HepG2 (cell line): Measurements from ENCODE around the gene AGBL3. TPM values are rescaled to one million over a fixed set of nuclear protein-coding genes. Genes with fewer than 3 reads are reported as not detected.
"Not testable (repeated sequence)": the region's sequence is repeated elsewhere in the genome, so short reads cannot be mapped to it uniquely, and the experiment has no call there.

ENCODE experiments used
- AGO2 ChIP-seq: fragments of 200-400 bp; formaldehyde crosslinking; optimal IDR thresholded peaks from 2 replicates; pipeline ENCODE3; 2017; ENCODE audit warnings: mild to moderate bottlenecking, low read depth, low read length, moderate library complexity
- ATF7 ChIP-seq, 2 experiments: fragments of 450-650 bp in 1 of 2; sonication (generic) in 1 of 2; formaldehyde crosslinking in 1 of 2; IDR thresholded peaks; 2 replicates each; pipeline versions ENCODE4 v1.4.0 to v1.6.1; 2016 to 2020; ENCODE audit warnings: antibody characterized with exemption in 1 of 2, mild to moderate bottlenecking in 1 of 2, missing genetic modification reagents in 1 of 2
- NONO ChIP-seq, 2 experiments: fragments of 450-650 bp in 1 of 2; sonication (generic) in 1 of 2; formaldehyde crosslinking in 1 of 2; IDR thresholded peaks in 1 of 2; conservative IDR thresholded peaks in 1 of 2; 2 replicates each; pipeline versions ENCODE4 v1.6.1 to v1.8.0; 2017 to 2022; ENCODE audit warnings: mild to moderate bottlenecking in 1 of 2, missing genetic modification reagents in 1 of 2, moderate library complexity in 1 of 2
- PITX1 ChIP-seq: sonication (generic); formaldehyde crosslinking; IDR thresholded peaks from 2 replicates; pipeline ENCODE4 v1.5.1; 2020; ENCODE audit warnings: mild to moderate bottlenecking, missing genetic modification reagents
- ZNF788 ChIP-seq: sonication (generic); formaldehyde crosslinking; IDR thresholded peaks from 2 replicates; pipeline ENCODE4 v1.5.0; 2020; ENCODE audit warnings: mild to moderate bottlenecking, missing genetic modification reagents, borderline replicate concordance
- polyA plus RNA-seq, 8 experiments: library from polyadenylated mRNA; depleted of rRNA in 3 of 8; stranded (reverse) in 7 of 8; unstranded in 1 of 8; fragments of >200 nt; fragmentation: Illumina TruSeq in 4 of 8; extraction: Trizol in 4 of 8; gene quantifications; 2 replicates each; pipeline versions ENCODE4 v1.2.1 to v1.2.3, GENCODE V29; 2011 to 2016; ENCODE audit warnings: low read depth in 4 of 8, missing spikeins in 1 of 8, mixed read lengths in 1 of 8; ENCODE audit not compliant: insufficient read depth in 1 of 8
- total RNA-seq, 5 experiments: library from RNA; depleted of rRNA; stranded (reverse); fragments of >200 nt; fragmentation: Illumina TruSeq; extraction: Trizol; gene quantifications; 2 replicates each; pipeline ENCODE4 v1.2.3, GENCODE V29; 2016; ENCODE audit warnings: low read depth in 1 of 5
- TF ChIP-seq, protein P1 (sequence below): sonication (generic); formaldehyde crosslinking; IDR thresholded peaks from 2 replicates; pipeline ENCODE4 v1.4.0; 2020; ENCODE audit warnings: missing genetic modification reagents, borderline replicate concordance
- TF ChIP-seq, protein P2 (sequence below): IDR thresholded peaks from 2 replicates; pipeline ENCODE4 v1.4.0; 2020; ENCODE audit warnings: mild to moderate bottlenecking, missing genetic modification reagents
- TF ChIP-seq, protein P3 (sequence below): sonication (generic); formaldehyde crosslinking; IDR thresholded peaks from 2 replicates; pipeline ENCODE4 v1.5.0; 2020; ENCODE audit warnings: missing genetic modification reagents
- TF ChIP-seq, protein P4 (sequence below), 2 experiments: IDR thresholded peaks; 2 replicates each; pipeline ENCODE4 v1.6.1; 2011 to 2012; ENCODE audit warnings: low read length in 2 of 2, borderline replicate concordance in 1 of 2, low read depth in 1 of 2, mild to moderate bottlenecking in 1 of 2, moderate library complexity in 1 of 2
- TF ChIP-seq, protein P5 (sequence below): sonication (generic); formaldehyde crosslinking; IDR thresholded peaks from 2 replicates; pipeline ENCODE4 v1.8.0; 2022; ENCODE audit warnings: low read depth, missing genetic modification reagents

Gene AGBL3
- total and polyA plus RNA-seq, 2 of the 13 experiments (the other 11 are each of a cell fraction or from before 2014, with no cell fraction given), result 2.2 to 7.2 TPM

DNA sequence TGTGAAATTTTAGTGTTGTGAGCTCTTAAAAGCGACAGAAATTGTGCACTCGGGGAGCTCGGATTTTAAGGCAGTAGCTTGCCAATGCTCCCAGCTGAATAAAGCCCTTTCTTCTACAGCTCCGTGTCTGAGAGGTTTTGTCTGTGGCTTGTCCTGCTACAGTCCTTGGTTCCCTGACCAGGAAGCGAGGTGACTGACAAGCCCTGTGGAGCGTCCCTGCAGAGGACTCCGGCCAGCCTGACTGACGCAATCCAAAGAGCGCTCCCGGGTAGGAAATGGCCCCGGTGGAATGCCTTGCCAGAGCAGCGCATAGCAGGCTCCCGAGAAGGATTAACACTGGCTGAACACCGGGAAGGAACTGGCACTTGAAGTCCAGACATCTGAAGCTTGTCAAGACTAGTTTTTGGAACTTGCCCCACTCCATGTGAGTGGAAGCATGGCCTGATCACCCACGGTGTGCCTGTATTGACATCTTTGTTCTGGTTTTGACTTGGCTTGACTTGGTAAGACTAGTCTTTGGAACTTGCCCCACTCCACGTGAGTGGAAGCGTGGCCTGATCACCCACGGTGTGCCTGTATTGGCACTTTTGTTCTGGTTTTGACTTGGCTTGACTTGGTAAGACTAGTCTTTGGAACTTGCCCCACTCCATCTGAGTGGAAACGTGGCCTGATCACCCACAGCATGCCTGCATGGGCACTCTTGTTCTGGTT is 185.4 kb downstream of the AGBL3 start (continued):
- TF ChIP-seq, protein P1, sequence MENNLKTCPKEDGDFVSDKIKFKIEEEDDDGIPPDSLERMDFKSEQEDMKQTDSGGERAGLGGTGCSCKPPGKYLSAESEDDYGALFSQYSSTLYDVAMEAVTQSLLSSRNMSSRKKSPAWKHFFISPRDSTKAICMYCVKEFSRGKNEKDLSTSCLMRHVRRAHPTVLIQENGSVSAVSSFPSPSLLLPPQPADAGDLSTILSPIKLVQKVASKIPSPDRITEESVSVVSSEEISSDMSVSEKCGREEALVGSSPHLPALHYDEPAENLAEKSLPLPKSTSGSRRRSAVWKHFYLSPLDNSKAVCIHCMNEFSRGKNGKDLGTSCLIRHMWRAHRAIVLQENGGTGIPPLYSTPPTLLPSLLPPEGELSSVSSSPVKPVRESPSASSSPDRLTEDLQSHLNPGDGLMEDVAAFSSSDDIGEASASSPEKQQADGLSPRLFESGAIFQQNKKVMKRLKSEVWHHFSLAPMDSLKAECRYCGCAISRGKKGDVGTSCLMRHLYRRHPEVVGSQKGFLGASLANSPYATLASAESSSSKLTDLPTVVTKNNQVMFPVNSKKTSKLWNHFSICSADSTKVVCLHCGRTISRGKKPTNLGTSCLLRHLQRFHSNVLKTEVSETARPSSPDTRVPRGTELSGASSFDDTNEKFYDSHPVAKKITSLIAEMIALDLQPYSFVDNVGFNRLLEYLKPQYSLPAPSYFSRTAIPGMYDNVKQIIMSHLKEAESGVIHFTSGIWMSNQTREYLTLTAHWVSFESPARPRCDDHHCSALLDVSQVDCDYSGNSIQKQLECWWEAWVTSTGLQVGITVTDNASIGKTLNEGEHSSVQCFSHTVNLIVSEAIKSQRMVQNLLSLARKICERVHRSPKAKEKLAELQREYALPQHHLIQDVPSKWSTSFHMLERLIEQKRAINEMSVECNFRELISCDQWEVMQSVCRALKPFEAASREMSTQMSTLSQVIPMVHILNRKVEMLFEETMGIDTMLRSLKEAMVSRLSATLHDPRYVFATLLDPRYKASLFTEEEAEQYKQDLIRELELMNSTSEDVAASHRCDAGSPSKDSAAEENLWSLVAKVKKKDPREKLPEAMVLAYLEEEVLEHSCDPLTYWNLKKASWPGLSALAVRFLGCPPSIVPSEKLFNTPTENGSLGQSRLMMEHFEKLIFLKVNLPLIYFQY (CRISPR knock-in tag), result 0 out of 2 replicates have a peak, but pooled peaks have one; percentile 35
- TF ChIP-seq ATF7 (IDR thresholded peaks at IDR 0.05) (0 out of 2 replicates have a peak, but pooled peaks have one; percentile 26), PITX1 (CRISPR knock-in tag) (peak; percentile 68), NONO (CRISPR knock-in tag; conservative IDR thresholded peaks at IDR 0.05) (peak; percentile 50; the same call in 1 of the 2 replicates), AGO2 (peak; percentile 22), ZNF788 (peak; percentile 21; the same call in 1 of the 2 replicates)
- TF ChIP-seq ATF7 (CRISPR knock-in tag; IDR thresholded peaks at IDR 0.05); NONO (IDR thresholded peaks at IDR 0.05): not testable (repeated sequence)
- TF ChIP-seq, protein P2, sequence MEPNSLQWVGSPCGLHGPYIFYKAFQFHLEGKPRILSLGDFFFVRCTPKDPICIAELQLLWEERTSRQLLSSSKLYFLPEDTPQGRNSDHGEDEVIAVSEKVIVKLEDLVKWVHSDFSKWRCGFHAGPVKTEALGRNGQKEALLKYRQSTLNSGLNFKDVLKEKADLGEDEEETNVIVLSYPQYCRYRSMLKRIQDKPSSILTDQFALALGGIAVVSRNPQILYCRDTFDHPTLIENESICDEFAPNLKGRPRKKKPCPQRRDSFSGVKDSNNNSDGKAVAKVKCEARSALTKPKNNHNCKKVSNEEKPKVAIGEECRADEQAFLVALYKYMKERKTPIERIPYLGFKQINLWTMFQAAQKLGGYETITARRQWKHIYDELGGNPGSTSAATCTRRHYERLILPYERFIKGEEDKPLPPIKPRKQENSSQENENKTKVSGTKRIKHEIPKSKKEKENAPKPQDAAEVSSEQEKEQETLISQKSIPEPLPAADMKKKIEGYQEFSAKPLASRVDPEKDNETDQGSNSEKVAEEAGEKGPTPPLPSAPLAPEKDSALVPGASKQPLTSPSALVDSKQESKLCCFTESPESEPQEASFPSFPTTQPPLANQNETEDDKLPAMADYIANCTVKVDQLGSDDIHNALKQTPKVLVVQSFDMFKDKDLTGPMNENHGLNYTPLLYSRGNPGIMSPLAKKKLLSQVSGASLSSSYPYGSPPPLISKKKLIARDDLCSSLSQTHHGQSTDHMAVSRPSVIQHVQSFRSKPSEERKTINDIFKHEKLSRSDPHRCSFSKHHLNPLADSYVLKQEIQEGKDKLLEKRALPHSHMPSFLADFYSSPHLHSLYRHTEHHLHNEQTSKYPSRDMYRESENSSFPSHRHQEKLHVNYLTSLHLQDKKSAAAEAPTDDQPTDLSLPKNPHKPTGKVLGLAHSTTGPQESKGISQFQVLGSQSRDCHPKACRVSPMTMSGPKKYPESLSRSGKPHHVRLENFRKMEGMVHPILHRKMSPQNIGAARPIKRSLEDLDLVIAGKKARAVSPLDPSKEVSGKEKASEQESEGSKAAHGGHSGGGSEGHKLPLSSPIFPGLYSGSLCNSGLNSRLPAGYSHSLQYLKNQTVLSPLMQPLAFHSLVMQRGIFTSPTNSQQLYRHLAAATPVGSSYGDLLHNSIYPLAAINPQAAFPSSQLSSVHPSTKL (CRISPR knock-in tag), result peak; percentile 60
- TF ChIP-seq, protein P3, sequence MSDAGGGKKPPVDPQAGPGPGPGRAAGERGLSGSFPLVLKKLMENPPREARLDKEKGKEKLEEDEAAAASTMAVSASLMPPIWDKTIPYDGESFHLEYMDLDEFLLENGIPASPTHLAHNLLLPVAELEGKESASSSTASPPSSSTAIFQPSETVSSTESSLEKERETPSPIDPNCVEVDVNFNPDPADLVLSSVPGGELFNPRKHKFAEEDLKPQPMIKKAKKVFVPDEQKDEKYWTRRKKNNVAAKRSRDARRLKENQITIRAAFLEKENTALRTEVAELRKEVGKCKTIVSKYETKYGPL (CRISPR knock-in tag), result 0 out of 2 replicates have a peak, but pooled peaks have one; percentile 28
- TF ChIP-seq, protein P4, sequence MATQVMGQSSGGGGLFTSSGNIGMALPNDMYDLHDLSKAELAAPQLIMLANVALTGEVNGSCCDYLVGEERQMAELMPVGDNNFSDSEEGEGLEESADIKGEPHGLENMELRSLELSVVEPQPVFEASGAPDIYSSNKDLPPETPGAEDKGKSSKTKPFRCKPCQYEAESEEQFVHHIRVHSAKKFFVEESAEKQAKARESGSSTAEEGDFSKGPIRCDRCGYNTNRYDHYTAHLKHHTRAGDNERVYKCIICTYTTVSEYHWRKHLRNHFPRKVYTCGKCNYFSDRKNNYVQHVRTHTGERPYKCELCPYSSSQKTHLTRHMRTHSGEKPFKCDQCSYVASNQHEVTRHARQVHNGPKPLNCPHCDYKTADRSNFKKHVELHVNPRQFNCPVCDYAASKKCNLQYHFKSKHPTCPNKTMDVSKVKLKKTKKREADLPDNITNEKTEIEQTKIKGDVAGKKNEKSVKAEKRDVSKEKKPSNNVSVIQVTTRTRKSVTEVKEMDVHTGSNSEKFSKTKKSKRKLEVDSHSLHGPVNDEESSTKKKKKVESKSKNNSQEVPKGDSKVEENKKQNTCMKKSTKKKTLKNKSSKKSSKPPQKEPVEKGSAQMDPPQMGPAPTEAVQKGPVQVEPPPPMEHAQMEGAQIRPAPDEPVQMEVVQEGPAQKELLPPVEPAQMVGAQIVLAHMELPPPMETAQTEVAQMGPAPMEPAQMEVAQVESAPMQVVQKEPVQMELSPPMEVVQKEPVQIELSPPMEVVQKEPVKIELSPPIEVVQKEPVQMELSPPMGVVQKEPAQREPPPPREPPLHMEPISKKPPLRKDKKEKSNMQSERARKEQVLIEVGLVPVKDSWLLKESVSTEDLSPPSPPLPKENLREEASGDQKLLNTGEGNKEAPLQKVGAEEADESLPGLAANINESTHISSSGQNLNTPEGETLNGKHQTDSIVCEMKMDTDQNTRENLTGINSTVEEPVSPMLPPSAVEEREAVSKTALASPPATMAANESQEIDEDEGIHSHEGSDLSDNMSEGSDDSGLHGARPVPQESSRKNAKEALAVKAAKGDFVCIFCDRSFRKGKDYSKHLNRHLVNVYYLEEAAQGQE (IDR thresholded peaks at IDR 0.05; ENCODE audit: borderline replicate concordance in 1 of 2, low read depth in 1 of 2, low read length in 2 of 2), result peak in 1 of 2 experiments; percentile 11; a peak in 1 of 4 replicates
- TF ChIP-seq, protein P5, sequence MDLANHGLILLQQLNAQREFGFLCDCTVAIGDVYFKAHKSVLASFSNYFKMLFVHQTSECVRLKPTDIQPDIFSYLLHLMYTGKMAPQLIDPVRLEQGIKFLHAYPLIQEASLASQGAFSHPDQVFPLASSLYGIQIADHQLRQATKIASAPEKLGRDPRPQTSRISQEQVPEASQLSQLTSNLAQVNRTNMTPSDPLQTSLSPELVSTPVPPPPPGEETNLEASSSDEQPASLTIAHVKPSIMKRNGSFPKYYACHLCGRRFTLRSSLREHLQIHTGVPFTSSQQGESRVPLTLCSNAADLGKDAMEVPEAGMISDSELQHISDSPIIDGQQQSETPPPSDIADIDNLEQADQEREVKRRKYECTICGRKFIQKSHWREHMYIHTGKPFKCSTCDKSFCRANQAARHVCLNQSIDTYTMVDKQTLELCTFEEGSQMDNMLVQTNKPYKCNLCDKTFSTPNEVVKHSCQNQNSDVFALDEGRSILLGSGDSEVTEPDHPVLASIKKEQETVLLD (CRISPR knock-in tag), result 0 out of 2 replicates have a peak, but pooled peaks have one; percentile 31
